Natural killer cell (primary cell): ENCODE data around the gene PPFIA3. TPM values are rescaled to one million over a fixed set of nuclear protein-coding genes. Genes with fewer than 3 reads are reported as not detected.
A peak's percentile ranks its signal among the peaks of the same experiment; 100 is the strongest.

Experiments used
- ATAC-seq, 3 donors: fragments of 150-1000 bp in 2 of 3; fragments of 200-7000 bp in 1 of 3; cut with Tn5 transposase; 1 replicate in 1 of 3; 2 replicates in 2 of 3; pipeline ENCODE4 v1.10.0; 2021; ENCODE audit warnings: mild to moderate bottlenecking in 2 of 3, moderate library complexity in 2 of 3
- DNase-seq, 2 donors: peaks; one replicate each; pipeline versions ENCODE4 v3.0.0 to v3.0.0-alpha.2; 2013 to 2021; ENCODE audit warnings: mixed read lengths in 1 of 2
- H3K27ac ChIP-seq: one replicate; pipeline ENCODE4 v1.5.1; 2013; ENCODE audit warnings: mild to moderate bottlenecking, low read length
- H3K27me3 ChIP-seq: one replicate; pipeline ENCODE4 v1.6.1; 2013; ENCODE audit warnings: low read length; ENCODE audit not compliant: control insufficient read depth, insufficient read depth
- H3K36me3 ChIP-seq: one replicate; pipeline ENCODE4 v1.6.1; 2013; ENCODE audit warnings: low read length; ENCODE audit not compliant: control insufficient read depth, insufficient read depth
- H3K4me1 ChIP-seq: one replicate; pipeline ENCODE4 v1.6.1; 2013; ENCODE audit warnings: low read length; ENCODE audit not compliant: control insufficient read depth, insufficient read depth
- H3K4me3 ChIP-seq: one replicate; pipeline ENCODE4 v1.5.1; 2013; ENCODE audit warnings: low read length
- H3K9me3 ChIP-seq: one replicate; pipeline ENCODE4 v1.6.1; 2013; ENCODE audit warnings: low read length; ENCODE audit not compliant: control insufficient read depth, insufficient read depth
- H3K27ac Mint-ChIP-seq, 2 donors: one replicate each; pipeline ENCODE4 v1.8.0; 2022; ENCODE audit warnings: mild to moderate bottlenecking in 2 of 2, mixed read lengths in 2 of 2, moderate library complexity in 1 of 2
- H3K27me3 Mint-ChIP-seq, 2 donors: one replicate each; pipeline ENCODE4 v1.8.0; 2022; ENCODE audit warnings: low read depth in 2 of 2, mixed read lengths in 2 of 2
- H3K36me3 Mint-ChIP-seq: one replicate; pipeline ENCODE4 v1.8.0; 2022; ENCODE audit warnings: mixed read lengths
- H3K4me1 Mint-ChIP-seq, 2 donors: one replicate each; pipeline ENCODE4 v1.8.0; 2022; ENCODE audit warnings: mixed read lengths in 2 of 2
- H3K4me3 Mint-ChIP-seq: one replicate; pipeline ENCODE4 v1.8.0; 2022; ENCODE audit warnings: mild to moderate bottlenecking, moderate library complexity, mixed read lengths
- H3K9me3 Mint-ChIP-seq, 2 donors: one replicate each; pipeline ENCODE4 v1.8.0; 2022; ENCODE audit warnings: mixed read lengths in 2 of 2
- WGBS: methylation state at CpG from one replicate; pipeline ENCODE4 v1.1.7; 2013; ENCODE audit warnings: missing lambda C conversion rate; ENCODE audit not compliant: insufficient coverage; 5-methylcytosine and 5-hydroxymethylcytosine counted together
- intact Hi-C: fragments of 100-400 bp; cut with micrococcal nuclease; formaldehyde crosslinking; loops from one replicate; pipeline ENCODE4 v1.14.2; 2022
- total RNA-seq, 4 donors: library from RNA; stranded (reverse); fragments of 120-200 nt in 1 of 4; gene quantifications; one replicate each; pipeline versions ENCODE4 v1.2.3 to v1.2.4, GENCODE V29; 2013 to 2022
- TF ChIP-seq, protein P1 (sequence below): fragments of 200-600 bp; IDR thresholded peaks from one replicate; pipeline ENCODE4 v1.8.0; 2022; ENCODE audit warnings: antibody characterized with exemption

The PPFIA3 gene
- total RNA-seq, 3 donors from 2014 or later (not counting 1 experiment from before 2014, with no cell fraction given), result 5.3 to 5.5 (median 5.3) TPM

DNA sequence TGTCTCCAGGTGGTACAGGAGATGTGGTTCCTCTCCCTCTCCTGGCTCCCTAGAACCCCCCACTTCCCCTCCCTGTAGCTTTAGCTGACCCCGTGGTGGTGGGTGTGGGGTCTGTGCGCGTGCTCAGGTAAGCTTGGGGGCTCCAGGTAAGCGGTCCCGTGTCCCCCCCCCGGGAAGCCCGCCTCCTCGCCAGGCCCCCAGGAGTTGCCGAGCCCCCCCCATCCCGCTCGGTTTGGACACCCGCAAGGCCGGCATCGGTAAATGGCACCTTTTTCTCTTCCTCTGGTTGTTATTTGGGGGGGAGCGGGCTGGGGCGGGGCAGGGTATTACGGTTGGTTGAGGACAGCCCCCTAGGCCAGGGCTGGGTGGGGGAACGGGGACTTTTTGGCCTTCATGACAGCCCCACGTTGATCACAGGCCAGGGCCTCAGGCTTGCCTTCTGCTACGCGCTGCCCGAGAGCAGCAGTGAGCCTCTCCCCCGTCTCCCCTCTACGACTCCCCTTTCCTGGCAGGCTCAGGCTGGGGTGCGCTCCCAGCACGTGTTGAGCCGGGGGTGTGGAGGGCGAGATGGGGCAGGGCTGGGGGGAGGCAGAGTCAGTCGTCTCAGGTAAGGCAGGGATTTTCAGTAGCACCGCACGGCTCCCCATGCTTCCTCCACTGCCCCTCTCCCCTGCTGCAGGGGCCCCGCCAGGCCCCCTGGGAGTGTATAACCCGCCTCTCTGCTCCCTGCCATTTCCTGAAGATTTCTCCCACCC, 15.8 kb upstream of the PPFIA3 start:
- intact Hi-C loops, result no loop called here
- Mint-ChIP-seq H3K27me3 (no peaks in the 10 kb centered on the region), H3K9me3 (no peaks in the 10 kb centered on the region), H3K27ac (no peak overlapping the region), H3K4me3 (no peak overlapping the region), H3K36me3 (peaks cover 11% of the 10 kb centered on the region), H3K4me1 (peaks cover 12 to 29% of the 10 kb centered on the region in 2 donors)
- Histone ChIP-seq H3K4me1 (no peaks in the 10 kb centered on the region), H3K9me3 (no peaks in the 10 kb centered on the region), H3K4me3 (no peak overlapping the region), H3K27me3 (no peaks in the 10 kb centered on the region), H3K27ac (no peak overlapping the region), H3K36me3 (peaks cover 72% of the 10 kb centered on the region)
- 90% methylated on average over 32 of the region's 33 CpGs for WGBS
- ATAC-seq, result no peak
- no peak for DNase-seq
- TF ChIP-seq, protein P1, sequence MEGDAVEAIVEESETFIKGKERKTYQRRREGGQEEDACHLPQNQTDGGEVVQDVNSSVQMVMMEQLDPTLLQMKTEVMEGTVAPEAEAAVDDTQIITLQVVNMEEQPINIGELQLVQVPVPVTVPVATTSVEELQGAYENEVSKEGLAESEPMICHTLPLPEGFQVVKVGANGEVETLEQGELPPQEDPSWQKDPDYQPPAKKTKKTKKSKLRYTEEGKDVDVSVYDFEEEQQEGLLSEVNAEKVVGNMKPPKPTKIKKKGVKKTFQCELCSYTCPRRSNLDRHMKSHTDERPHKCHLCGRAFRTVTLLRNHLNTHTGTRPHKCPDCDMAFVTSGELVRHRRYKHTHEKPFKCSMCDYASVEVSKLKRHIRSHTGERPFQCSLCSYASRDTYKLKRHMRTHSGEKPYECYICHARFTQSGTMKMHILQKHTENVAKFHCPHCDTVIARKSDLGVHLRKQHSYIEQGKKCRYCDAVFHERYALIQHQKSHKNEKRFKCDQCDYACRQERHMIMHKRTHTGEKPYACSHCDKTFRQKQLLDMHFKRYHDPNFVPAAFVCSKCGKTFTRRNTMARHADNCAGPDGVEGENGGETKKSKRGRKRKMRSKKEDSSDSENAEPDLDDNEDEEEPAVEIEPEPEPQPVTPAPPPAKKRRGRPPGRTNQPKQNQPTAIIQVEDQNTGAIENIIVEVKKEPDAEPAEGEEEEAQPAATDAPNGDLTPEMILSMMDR, result no peak

DNA sequence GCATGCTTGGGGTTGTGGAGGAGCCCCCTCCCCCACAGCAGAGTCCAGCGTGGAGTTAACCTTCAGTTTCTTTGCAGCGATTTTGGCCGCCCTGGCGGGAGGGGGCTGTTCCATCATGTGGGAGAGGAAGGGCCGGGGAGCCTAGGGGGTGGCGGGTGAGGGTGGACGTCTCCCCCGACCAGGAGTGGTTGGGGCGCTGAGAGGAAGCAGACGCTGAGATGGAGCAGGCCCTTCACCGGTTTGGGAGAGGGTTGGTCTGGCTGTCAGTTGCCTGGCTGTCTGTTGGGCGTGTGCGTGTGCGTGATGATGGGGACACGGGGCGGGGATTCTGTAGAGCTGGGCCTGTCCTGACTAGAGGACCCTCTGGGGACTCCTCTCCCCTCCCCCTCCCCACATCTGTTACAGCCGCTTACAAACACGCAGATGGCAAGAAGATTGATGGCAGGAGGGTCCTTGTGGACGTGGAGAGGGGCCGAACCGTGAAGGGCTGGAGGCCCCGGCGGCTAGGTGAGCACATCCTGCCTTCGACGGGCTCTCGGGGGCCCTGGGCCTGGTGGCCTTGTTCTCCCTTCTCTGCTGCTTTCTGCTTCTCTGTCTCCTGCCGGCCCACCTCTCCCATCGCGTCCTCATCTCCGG, 15.0 kb upstream of the PPFIA3 start:
- H3K4me3 Mint-ChIP-seq, result no peak overlapping the region

DNA sequence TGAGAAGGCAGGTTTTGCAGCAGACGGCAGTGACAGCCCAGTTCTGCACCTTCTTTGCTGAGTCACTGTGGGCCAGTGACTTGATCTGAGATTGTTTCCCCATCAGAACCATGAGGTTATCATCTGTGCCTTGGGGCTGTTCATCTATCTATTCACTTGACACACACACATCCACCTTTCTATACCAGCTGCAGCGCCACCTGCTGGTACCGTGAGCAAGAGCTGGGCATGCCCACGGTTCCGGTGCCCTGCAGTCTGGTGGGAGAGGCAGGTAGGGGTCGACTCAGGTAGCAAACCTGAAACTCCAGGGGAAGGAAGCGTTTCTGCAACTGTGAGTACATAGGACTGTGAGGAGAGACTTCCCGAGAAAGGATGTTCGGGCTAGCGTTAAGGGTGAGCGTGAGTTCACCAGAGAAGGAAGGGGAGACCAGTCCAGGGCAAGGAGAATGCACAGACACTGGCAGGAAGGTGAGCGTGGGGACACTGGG, 12.7 kb upstream of the PPFIA3 start:
- DNase-seq (peak; percentile 52 to 84), ATAC-seq (peak; percentile 67 to 81 (median 69))
- Histone ChIP-seq H3K4me3 (no peak overlapping the region), H3K27me3 (no peaks in the 10 kb centered on the region), H3K9me3 (no peaks in the 10 kb centered on the region), H3K36me3 (peaks cover 54% of the 10 kb centered on the region), H3K27ac (no peak overlapping the region), H3K4me1 (no peaks in the 10 kb centered on the region)
- Mint-ChIP-seq H3K4me3 (peak overlapping the region; percentile 19), H3K27ac (peak overlapping the region; percentile 48 to 65), H3K4me1 (peaks cover 12 to 24% of the 10 kb centered on the region in 2 donors), H3K36me3 (peaks cover 11% of the 10 kb centered on the region), H3K9me3 (no peaks in the 10 kb centered on the region), H3K27me3 (no peaks in the 10 kb centered on the region)
- intact Hi-C loops, result no loop called here
- TF ChIP-seq, protein P1, result peak; percentile 77
- 77% methylated on average over 12 of the region's 12 CpGs for WGBS

More for the DNA sequence above, 15.0 kb upstream of the PPFIA3 start:
- ATAC-seq (no peak), DNase-seq (no peak)
- H3K4me3 ChIP-seq, result no peak overlapping the region
- no peaks in the 10 kb centered on the region for H3K27me3 ChIP-seq
- intact Hi-C loops, result no loop called here
- no peak overlapping the region for H3K27ac ChIP-seq
- Mint-ChIP-seq H3K9me3 (no peaks in the 10 kb centered on the region), H3K4me1 (peaks cover 12 to 34% of the 10 kb centered on the region in 2 donors), H3K27ac (no peak overlapping the region), H3K27me3 (no peaks in the 10 kb centered on the region), H3K36me3 (peaks cover 11% of the 10 kb centered on the region)
- no peaks in the 10 kb centered on the region for H3K4me1 ChIP-seq
- no peaks in the 10 kb centered on the region for H3K9me3 ChIP-seq
- H3K36me3 ChIP-seq, result peaks cover 69% of the 10 kb centered on the region
- WGBS, result 77% methylated on average over 30 of the region's 30 CpGs
- TF ChIP-seq, protein P1, result no peak
